Adipocyte (in vitro differentiated cells): ENCODE data around the gene SLC2A4RG.

Source experiments
- DNase-seq: peaks from one replicate; pipeline ENCODE4 v3.0.0-alpha.2; 2015; ENCODE audit warnings: low read depth
- H3K27me3 ChIP-seq: replicated peaks from 2 replicates; pipeline ENCODE4 v1.7.0; 2013; ENCODE audit warnings: mild to moderate bottlenecking, low read length, moderate library complexity; ENCODE audit not compliant: control insufficient read depth, insufficient read depth
- H3K36me3 ChIP-seq: 2 replicates; pipeline ENCODE4 v1.7.0; 2013; ENCODE audit warnings: low read length, mild to moderate bottlenecking, moderate library complexity; ENCODE audit not compliant: control insufficient read depth, insufficient read depth, severe bottlenecking
- H3K4me1 ChIP-seq: 2 replicates; pipeline ENCODE4 v1.7.0; 2013; ENCODE audit warnings: mild to moderate bottlenecking, low read length, moderate library complexity; ENCODE audit not compliant: control insufficient read depth, insufficient read depth
- H3K4me3 ChIP-seq: 2 replicates; pipeline ENCODE4 v1.7.0; 2013; ENCODE audit warnings: mild to moderate bottlenecking, low read length, moderate library complexity
- H3K9ac ChIP-seq: 2 replicates; pipeline ENCODE4 v1.7.0; 2013; ENCODE audit warnings: mild to moderate bottlenecking, low read length, moderate library complexity
- H3K9me3 ChIP-seq: 2 replicates; pipeline ENCODE4 v1.7.0; 2013; ENCODE audit warnings: mild to moderate bottlenecking, low read length, moderate library complexity; ENCODE audit not compliant: control insufficient read depth

Gene SLC2A4RG

DNA sequence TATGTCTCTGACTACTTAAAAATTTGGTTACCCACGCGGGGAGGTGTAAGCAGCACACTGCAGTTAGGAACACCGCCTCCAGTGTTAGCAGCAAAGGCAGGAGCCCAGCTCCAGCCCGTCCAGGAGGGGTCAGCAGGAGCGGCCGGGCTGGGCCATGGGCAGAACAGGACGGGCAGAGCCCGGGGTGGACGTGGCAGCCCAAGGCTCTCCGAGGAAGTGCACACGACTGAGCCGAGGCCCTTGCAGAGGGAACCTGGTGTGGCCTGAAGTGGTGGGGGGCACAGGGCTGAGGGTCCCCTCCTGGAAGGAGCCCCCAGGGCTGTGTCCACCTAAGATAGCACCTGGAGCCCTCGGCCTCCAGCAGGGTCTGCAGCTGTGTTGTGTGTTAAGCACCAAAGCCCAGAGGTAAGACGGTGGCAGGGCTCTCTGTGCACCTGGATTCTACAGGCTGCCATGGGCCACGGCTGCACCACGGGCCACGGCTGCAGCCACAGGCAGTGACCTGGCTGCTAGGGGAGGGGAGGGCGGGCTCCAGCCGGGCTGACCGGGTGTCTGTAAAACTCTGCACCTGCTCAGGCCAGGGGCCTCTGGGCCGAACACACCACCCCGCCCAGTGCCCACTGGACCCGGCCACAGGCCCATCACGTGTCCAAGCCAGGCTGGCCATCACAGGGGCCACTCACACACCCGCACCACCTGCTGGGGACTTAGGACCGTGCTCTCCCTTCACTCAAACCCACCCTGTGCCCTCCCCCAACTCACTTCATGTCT lies 6.6 kb downstream of the SLC2A4RG start:
- Histone ChIP-seq H3K9me3 (no peaks in the 10 kb centered on the region), H3K27me3 (no peaks in the 10 kb centered on the region), H3K4me1 (peaks cover 12% of the 10 kb centered on the region), H3K4me3 (no peak overlapping the region), H3K9ac (no peak overlapping the region), H3K36me3 (peaks cover 18% of the 10 kb centered on the region)
- no peak for DNase-seq

GRCh38 chr20:63746751-63747315 lies 7.3 kb downstream of the SLC2A4RG start:
- peaks cover 18% of the 10 kb centered on the region for H3K36me3 ChIP-seq
- peaks cover 6% of the 10 kb centered on the region for H3K4me1 ChIP-seq
- no peaks in the 10 kb centered on the region for H3K9me3 ChIP-seq
- no peak overlapping the region for H3K4me3 ChIP-seq
- no peak for DNase-seq
- no peaks in the 10 kb centered on the region for H3K27me3 ChIP-seq
- no peak overlapping the region for H3K9ac ChIP-seq

- Histone ChIP-seq H3K9ac (no peak overlapping the region), H3K36me3 (peaks cover 13% of the 10 kb centered on the region), H3K4me3 (no peak overlapping the region), H3K4me1 (peaks cover 6% of the 10 kb centered on the region), H3K9me3 (no peaks in the 10 kb centered on the region), H3K27me3 (no peaks in the 10 kb centered on the region)
- DNase-seq: no peak
Measured at GRCh38 chr20:63747622-63748069, 8.1 kb downstream of the SLC2A4RG start.

DNA sequence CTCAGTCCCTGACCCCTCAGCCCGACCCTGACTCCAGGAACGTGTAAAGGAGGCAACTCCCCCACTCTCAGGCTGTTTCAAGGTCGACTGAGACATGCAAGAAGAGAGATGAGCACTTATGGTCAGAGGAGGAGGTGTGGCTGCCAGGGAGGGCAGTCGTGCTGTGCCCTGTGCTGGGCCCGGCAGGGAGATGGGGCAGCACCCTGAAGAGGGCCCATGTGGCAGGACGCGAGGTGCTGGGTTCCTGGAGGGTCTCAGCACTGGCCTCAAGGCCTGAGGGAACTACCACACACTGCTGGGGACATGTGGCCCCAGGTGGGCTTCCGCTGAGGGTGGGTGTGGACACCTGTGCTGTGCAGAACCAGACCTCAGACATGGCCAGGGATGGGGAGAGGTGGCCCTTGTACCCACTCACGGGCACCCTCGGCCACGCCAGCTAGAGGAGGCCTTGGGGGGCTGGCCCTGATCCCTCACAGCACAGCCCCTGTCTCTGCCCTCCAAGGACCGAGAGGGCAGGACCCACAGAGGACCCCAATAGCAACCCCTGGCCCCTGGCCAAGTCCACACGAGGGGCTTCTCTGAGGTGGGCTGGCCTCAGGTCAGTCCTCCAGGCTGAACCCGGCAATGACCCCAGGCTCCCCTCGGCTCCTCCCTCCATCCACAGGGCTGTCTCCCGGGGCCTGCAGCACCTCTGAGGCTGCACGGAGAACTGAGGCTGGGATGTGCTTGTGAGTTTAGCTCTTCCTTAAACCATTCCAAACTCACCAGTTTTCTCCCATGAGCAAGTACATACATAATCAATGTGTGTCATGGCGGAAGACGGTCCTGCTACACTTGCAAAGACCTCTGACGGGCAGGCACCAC lies 8.7 kb downstream of the SLC2A4RG start:
- Histone ChIP-seq H3K27me3 (no peaks in the 10 kb centered on the region), H3K4me1 (peaks cover 6% of the 10 kb centered on the region), H3K4me3 (no peak overlapping the region), H3K9ac (no peak overlapping the region), H3K36me3 (peaks cover 8% of the 10 kb centered on the region), H3K9me3 (no peaks in the 10 kb centered on the region)
- no peak for DNase-seq

DNA sequence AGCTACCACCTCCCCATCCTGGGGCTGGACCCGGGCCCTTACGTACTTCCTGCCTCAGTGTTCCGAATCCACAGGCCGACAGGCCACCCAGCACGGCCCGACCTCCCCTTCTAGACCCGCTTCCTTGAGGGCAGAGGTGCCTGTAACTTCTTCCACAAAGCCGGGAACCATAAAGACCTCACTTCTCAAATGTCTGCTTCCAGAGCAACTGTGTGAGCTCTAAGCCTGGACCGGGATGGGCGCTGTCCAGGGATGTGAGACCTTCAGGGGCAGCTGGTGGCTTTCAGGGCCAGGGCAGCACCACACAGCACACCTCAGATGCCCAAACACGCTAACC lies 9.3 kb downstream of the SLC2A4RG start:
- Histone ChIP-seq H3K9ac (no peak overlapping the region), H3K4me1 (peaks cover 6% of the 10 kb centered on the region), H3K4me3 (no peak overlapping the region), H3K27me3 (no peaks in the 10 kb centered on the region), H3K9me3 (no peaks in the 10 kb centered on the region), H3K36me3 (peaks cover 2% of the 10 kb centered on the region)
- no peak for DNase-seq

- Histone ChIP-seq H3K9ac (no peak overlapping the region), H3K4me3 (no peak overlapping the region), H3K36me3 (no peaks in the 10 kb centered on the region), H3K27me3 (no peaks in the 10 kb centered on the region), H3K9me3 (no peaks in the 10 kb centered on the region), H3K4me1 (peaks cover 4% of the 10 kb centered on the region)
- no peak for DNase-seq
Measured at GRCh38 chr20:63749597-63750508, 10.3 kb downstream of the SLC2A4RG start.

GRCh38 chr20:63750807-63751470 lies 11.4 kb downstream of the SLC2A4RG start:
- H3K36me3 ChIP-seq: no peaks in the 10 kb centered on the region
- no peaks in the 10 kb centered on the region for H3K9me3 ChIP-seq
- no peak overlapping the region for H3K9ac ChIP-seq
- no peaks in the 10 kb centered on the region for H3K4me1 ChIP-seq
- H3K27me3 ChIP-seq: peaks cover 5% of the 10 kb centered on the region
- no peak overlapping the region for H3K4me3 ChIP-seq
- no peak for DNase-seq

DNA sequence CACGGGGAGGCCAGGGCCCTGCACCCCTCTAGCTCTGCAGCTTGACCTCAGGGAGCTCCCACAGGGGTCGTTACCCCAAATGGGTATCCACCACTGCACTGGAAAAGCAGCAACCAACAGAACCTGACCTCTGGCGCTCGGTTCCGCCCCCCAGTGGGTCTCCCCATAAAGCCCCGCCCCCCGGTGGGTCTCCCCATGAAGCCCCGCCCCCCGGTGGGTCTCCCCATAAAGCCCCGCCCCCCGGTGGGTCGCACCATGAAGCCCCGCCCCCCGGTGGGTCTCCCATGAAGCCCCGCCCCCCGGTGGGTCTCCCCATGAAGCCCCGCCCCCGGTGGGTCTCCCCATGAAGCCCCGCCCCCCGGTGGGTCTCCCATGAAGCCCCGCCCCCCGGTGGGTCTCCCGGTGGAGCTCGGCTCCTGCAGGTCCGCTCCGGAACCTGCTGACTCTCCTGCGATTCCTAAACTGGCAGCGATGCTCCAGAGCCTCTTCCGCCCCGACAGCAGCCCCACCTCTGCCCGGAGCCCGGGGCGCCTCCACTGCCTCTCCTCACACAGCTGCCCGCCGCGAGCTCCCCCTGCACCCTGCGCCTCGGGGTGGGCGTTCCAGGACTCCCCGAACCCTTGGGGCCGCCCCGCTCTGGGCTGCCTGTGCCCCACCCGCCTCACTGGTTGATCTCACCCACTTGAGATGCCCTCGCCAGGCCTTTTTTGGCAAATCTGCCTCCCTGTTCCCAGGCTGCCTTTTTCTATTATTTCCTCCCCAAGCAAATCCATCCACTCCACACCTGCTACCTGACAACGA lies 12.1 kb downstream of the SLC2A4RG start:
- Histone ChIP-seq H3K27me3 (peaks cover 5% of the 10 kb centered on the region), H3K9me3 (no peaks in the 10 kb centered on the region), H3K4me1 (no peaks in the 10 kb centered on the region), H3K9ac (no peak overlapping the region), H3K36me3 (no peaks in the 10 kb centered on the region), H3K4me3 (no peak overlapping the region)
- DNase-seq: no peak

GRCh38 chr20:63752411-63753101 lies 13.0 kb downstream of the SLC2A4RG start:
- no peaks in the 10 kb centered on the region for H3K4me1 ChIP-seq
- no peak overlapping the region for H3K4me3 ChIP-seq
- no peaks in the 10 kb centered on the region for H3K9me3 ChIP-seq
- H3K36me3 ChIP-seq: no peaks in the 10 kb centered on the region
- H3K27me3 ChIP-seq: peaks cover 8% of the 10 kb centered on the region
- no peak for DNase-seq
- H3K9ac ChIP-seq: no peak overlapping the region
